Measurements from ENCODE around the gene GRID1. TPM values are rescaled to one million over a fixed set of nuclear protein-coding genes. Genes with fewer than 3 reads are reported as not detected.

The GRID1 gene
- total RNA-seq, 1 donor from 2014 or later: 9.2 TPM

GRCh38 chr10:86371691-86372090, 5.1 kb upstream of the GRID1 start:
- TF ChIP-seq CTCF (conservative IDR thresholded peaks at IDR 0.05): no peak
- Mint-ChIP-seq H3K27ac (no peak overlapping the region), H3K27me3 (peaks cover 74% of the 10 kb centered on the region), H3K9me3 (no peaks in the 10 kb centered on the region), H3K36me3 (no peaks in the 10 kb centered on the region), H3K4me3 (no peak overlapping the region), H3K4me1 (ENCODE audit: unreplicated experiment) (no peaks in the 10 kb centered on the region)
- DNase-seq (ENCODE audit: extremely low spot score, unreplicated experiment): peak; percentile 55

- Mint-ChIP-seq H3K36me3 (no peaks in the 10 kb centered on the region), H3K4me3 (no peak overlapping the region), H3K4me1 (ENCODE audit: unreplicated experiment) (no peaks in the 10 kb centered on the region), H3K27ac (no peak overlapping the region), H3K27me3 (peaks cover 73% of the 10 kb centered on the region), H3K9me3 (no peaks in the 10 kb centered on the region)
- no peak for DNase-seq (ENCODE audit: extremely low spot score, unreplicated experiment)
- no peak for TF ChIP-seq CTCF (conservative IDR thresholded peaks at IDR 0.05)
Observed at GRCh38 chr10:86371116-86371515, 4.5 kb upstream of the GRID1 start.

GRCh38 chr10:86370006-86370585, 3.5 kb upstream of the GRID1 start:
- H3K27ac Mint-ChIP-seq: no peak overlapping the region
- TF ChIP-seq CTCF (conservative IDR thresholded peaks at IDR 0.05): no peak
- DNase-seq (ENCODE audit: extremely low spot score, unreplicated experiment): no peak

GRCh38 chr10:86368987-86369386, 2.4 kb upstream of the GRID1 start:
- Mint-ChIP-seq H3K4me1 (ENCODE audit: unreplicated experiment) (peaks cover 11% of the 10 kb centered on the region), H3K4me3 (peak overlapping the region; percentile 73), H3K27me3 (peaks cover 72% of the 10 kb centered on the region), H3K27ac (no peak overlapping the region), H3K9me3 (no peaks in the 10 kb centered on the region), H3K36me3 (no peaks in the 10 kb centered on the region)
- no peak for TF ChIP-seq CTCF (conservative IDR thresholded peaks at IDR 0.05)
- DNase-seq (ENCODE audit: extremely low spot score, unreplicated experiment): no peak

More at GRCh38 chr10:86370006-86370585, 3.5 kb upstream of the GRID1 start:
- no peaks in the 10 kb centered on the region for H3K36me3 Mint-ChIP-seq
- H3K4me1 Mint-ChIP-seq (ENCODE audit: unreplicated experiment): peaks cover 5% of the 10 kb centered on the region
- H3K4me3 Mint-ChIP-seq: no peak overlapping the region
- peaks cover 70% of the 10 kb centered on the region for H3K27me3 Mint-ChIP-seq
- no peaks in the 10 kb centered on the region for H3K9me3 Mint-ChIP-seq

GRCh38 chr10:86368046-86368445, 1.5 kb upstream of the GRID1 start:
- Mint-ChIP-seq H3K4me3 (peak overlapping the region; percentile 73), H3K27me3 (peaks cover 78% of the 10 kb centered on the region), H3K27ac (no peak overlapping the region), H3K36me3 (no peaks in the 10 kb centered on the region), H3K4me1 (ENCODE audit: unreplicated experiment) (peaks cover 12% of the 10 kb centered on the region), H3K9me3 (no peaks in the 10 kb centered on the region)
- no peak for DNase-seq (ENCODE audit: extremely low spot score, unreplicated experiment)
- no peak for TF ChIP-seq CTCF (conservative IDR thresholded peaks at IDR 0.05)

Measured in type B pancreatic cell (in vitro differentiated cells).